NCI-H2196 treated with DMSO at 0.1 percent for 48 hours (cell line): ENCODE measurements around the gene TOR2A.
"Not testable (repeated sequence)": the region's sequence is repeated elsewhere in the genome, so short reads cannot be mapped to it uniquely, and the experiment has no call there.

Source experiments
- DNase-seq: peaks from one replicate; lab custom pipeline; 2025; ENCODE audit not compliant: unreplicated experiment; lab: John Stamatoyannopoulos, UW

Gene TOR2A

DNA sequence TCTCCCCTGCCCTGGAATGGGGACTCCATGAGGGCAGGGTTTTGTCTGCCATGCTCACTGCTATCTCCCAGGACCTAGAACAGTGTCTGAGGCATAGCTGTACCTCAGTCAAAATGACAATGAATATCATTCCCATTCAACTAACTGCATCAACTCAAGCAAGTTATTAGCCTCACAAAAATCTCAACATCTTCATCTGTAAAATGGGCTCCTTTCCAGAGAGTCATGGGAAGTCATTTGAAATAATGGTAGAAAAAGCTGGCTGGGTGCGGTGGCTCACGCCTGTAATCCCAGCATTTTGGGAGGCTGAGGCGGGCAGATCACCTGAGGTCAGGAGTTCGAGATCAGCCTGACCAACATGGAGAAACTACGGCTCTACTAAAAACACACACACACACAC, 34.0 kb upstream of the TOR2A start:
- DNase-seq, result no peak

DNA sequence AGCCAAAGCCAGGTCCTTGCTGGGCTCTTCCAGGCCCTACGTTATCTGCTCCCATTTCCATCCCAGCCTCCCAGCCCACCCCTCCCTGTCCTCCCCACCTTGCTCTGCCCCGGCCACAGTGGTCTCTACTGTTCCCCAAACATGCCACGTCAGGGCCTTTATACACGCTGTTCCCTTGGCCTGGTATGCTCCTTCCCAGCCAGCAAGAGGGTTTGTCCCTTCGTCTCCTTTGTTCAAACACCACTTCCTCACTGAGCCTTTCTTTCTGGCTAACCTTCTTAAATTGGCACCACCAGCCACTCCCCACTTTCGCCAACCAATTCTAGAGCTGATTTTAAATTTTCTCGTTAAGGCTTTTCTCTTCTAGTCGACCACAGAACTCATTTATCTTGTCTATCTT, 33.6 kb upstream of the TOR2A start:
- DNase-seq, result no peak

DNA sequence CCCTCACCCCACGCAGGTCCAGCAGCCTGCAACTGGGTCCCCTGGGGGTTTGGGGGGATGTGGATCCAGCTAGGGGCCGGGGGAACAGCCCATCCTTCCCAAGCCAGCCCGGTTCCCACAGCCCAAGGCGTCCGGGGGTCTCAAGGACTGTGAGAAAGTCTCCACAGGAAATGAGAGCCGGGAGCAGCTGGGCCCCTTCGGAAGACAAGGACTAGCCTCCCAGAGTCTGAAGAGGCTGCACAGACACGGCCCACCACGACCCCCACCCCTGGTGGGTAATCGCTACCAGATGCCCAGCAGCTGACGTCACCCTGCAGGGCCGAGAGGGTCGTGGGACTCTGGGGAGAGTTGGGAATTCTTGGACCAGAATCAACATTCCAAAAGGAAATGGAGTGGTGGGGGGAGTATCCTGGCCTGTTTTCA, 32.8 kb upstream of the TOR2A start:
- DNase-seq, result no peak

DNA sequence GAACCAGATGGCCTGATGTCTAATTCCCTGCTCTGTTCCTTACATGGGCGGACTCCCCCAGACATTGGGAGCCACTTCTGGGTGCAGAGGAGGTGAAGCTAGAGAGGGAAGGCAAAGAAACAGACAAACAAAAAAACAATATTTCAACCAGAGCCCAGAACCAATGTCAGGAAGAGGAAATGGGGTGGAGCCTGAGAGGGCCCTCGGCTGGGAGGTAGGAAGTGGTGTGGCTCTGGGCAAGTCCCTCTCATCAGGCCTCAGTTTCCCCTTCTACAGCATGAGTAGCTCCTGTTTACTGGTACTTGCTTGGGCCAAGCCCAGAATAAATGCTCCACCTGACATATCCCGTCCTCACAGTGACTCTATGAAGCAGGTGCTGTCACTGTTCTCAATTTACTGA, 32.3 kb upstream of the TOR2A start:
- no peak for DNase-seq

DNA sequence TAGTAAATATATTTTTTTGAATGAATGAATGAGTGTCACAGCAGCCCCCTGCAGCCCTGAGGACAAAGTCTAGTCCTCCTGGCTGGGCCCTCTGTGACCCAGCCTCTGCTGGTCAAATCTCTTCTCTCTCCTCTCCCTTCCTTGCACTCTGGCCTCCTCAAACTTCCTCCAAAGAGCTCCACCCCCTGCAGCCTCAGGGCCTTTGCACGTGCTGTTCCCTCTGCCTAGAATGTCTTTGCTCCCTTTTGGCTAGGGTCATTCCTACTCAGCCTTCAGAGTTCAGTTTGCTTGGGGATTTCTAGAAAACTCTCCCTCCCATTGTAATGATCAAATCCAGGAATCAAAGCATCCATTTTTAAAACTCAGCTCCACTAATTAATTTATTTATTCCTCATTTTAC, 30.3 kb upstream of the TOR2A start:
- no peak for DNase-seq

DNA sequence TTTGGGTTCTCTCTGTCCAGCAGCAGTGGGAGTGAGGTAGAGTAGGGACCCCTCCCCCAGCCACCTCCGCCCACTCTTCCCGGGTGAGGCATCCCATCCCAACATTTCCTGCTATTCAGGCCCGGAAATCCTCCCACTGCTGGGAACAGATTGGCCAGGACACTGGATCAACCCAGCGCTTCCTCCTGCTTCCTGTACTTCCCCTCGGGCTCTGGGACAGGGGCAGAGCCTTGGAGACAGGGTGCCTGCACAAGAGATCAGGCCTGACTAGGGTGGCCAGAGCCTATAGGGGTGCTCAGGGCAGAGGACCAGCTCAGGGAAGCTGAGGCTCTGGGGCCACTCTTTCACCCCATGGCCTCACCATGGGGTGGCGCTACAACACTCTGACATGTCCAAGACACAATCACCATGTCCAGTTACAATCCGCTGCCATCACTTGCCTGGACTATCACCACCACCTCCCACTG, 28.9 kb upstream of the TOR2A start:
- no peak for DNase-seq

DNA sequence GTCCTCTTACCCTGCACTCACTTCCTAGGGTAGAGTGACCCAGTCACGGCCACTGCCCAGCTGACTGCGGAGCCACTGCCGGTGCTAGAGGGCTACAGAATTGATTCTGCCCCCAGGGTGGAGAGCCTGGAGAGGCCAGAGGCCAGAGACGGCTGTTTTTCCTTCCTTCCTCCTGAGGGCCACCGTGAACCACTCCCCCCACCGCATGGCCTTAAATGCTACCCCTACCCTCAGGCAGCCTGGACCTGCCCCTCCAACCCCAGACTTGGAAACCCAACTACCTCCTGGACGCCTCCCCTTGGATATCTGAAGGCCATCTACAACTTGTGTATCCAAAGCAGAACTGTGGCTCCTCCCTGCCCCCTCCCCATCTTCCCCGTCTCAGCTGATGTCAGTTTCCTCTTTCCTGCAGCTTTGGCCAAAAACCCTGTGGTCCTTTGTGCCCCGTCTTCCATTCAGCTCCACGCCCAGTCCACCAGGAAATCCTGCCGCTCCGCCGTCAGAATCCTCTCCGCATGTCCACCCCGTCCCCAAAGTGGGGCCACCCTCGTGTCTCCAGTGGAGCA, 27.1 kb upstream of the TOR2A start:
- no peak for DNase-seq

DNA sequence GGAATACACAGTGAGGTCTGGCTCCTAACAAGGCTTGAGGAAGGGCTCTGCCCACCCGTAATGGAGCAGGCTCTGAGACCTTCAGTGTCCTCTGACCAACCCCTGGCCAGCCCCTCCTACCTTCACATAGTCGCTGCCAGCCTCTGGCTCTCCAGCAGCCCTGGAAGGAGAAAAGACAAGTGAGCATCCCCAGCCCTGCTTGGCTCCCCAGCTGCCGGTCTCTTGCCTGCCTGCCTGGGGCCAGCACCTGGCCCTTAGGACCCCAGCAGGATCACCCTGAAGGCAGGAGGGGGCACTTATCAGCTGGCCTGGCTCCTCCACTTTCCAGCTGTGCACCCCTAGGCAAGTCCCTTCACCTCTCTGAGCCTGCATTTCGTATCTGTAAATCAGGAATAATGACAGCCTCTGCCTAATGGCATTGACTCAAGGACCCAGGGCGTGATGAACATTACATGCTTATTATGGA, 26.4 kb upstream of the TOR2A start:
- DNase-seq, result no peak

DNA sequence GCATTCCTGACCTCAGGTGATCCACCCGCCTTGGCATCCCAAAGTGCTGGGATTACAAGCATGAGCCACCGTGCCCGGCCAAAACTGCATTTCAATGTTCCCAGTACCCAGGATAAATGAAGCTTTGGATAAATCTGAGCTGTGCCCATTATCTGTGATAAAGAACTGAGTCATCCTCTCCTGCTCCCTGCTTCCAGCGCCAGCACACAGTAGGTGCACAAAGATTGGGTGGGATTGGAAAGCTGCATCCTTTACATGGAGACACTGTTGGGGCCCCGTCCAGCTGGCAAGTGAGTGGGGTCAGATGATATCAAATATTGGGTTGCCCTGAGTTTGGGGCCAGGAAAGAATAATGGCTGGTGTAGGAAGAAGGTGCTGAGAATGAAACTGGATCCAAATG, 26.0 kb upstream of the TOR2A start:
- DNase-seq, result no peak

DNA sequence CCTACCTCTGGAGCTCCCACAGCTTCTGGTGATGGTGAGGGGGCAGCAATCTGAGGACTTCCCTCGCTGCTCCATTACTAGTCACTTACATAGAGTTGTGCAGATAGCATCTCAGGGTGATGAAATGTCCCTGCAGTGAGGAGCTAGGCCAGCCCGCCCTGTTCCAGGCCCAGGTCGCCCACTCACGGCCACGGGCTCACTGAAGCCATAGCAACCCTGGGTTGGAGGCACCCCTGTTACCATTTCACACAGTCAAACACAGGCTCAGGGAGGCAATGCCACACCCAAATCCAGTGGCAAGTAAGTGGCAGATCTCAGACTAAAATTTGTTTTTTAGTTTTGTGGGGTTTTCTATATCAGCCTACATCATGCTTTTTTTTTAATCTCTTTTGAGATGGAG, 23.7 kb upstream of the TOR2A start:
- no peak for DNase-seq

DNA sequence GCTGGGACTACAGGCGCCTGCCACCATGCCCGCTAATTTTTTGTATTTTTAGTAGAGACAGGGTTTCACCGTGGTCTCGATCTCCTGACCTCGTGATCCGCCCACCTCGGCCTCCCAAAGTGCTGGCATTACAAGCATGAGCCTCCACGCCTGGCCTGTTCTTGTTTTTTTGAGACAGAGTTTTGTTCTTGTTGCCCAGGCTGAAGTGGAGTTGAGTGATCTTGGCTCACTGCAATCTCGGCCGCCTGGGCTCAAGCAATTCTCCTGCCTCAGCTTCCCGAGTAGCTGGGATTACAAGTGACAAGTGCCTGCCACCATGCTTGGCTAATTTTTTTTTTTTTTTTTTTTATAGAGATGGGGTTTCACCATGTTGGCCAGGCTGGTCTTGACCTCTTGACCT, 21.7 kb upstream of the TOR2A start:
- DNase-seq, result not testable (repeated sequence)

DNA sequence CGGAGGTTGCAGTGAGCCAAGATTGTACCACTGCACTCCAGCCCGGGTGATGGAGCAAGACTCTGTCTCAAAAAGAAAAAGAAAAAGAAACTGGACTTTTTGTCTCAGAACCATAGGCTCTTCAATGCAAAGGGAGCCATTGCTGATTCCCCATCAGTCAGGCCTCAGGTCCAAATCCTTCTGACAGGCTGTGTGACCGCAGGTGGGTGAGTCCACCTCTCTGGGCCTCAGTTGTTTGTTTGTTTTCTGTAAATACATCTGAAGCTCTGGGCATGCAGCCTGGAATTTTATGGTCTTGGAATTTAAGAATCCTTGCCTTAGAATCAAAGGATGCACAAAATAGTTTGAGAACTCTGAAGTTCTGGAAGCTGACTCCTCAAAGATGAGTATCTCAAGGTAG, 21.1 kb upstream of the TOR2A start:
- DNase-seq, result no peak

DNA sequence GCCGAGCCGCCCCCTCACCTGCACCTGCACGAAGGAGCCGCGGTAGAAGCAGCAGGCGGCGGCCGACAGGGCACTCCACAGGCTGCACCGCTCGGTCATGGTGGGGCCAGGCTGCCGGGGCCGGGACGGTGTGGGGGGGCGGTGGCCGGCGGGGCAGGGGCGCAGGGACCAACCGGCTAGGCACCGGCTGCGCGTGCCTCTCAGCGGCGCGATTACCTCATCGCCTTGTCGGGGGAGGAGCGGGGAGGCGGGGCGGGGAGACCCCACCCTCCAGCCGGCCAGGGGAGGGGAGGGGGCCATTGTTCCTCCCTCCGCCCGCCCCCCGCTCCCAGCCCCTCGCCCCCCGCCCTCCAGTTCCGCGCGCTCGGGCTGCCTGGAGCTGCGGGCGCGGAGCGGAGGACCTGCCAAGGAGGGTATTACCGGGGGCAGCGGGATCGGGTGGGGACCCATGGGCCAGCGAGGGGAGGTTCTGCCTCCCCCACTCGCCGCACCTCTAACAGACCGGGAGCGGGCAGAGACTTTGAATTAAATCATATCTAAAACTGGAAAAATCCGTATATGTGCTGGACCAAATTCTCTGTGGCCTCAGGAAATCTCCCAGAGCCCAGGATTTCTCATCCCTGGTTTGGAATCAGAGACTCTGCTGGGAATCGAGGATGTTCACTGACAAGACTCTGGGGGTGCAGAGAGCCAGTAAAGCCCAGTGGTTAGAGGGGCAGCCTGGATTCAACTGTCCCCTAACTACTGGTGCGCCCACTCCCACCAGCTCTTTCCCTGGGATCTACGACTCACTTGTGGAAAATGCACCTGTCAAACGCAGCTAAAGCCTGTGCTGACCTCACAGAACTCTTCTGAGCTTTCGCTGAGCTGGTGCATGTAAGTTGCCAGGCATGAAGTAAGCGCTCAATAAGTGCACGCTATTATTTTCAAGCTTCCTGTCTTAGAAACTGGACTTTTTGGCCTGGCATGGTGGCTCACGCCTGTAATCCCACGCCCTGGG, 20.3 kb upstream of the TOR2A start:
- DNase-seq, result no peak

DNA sequence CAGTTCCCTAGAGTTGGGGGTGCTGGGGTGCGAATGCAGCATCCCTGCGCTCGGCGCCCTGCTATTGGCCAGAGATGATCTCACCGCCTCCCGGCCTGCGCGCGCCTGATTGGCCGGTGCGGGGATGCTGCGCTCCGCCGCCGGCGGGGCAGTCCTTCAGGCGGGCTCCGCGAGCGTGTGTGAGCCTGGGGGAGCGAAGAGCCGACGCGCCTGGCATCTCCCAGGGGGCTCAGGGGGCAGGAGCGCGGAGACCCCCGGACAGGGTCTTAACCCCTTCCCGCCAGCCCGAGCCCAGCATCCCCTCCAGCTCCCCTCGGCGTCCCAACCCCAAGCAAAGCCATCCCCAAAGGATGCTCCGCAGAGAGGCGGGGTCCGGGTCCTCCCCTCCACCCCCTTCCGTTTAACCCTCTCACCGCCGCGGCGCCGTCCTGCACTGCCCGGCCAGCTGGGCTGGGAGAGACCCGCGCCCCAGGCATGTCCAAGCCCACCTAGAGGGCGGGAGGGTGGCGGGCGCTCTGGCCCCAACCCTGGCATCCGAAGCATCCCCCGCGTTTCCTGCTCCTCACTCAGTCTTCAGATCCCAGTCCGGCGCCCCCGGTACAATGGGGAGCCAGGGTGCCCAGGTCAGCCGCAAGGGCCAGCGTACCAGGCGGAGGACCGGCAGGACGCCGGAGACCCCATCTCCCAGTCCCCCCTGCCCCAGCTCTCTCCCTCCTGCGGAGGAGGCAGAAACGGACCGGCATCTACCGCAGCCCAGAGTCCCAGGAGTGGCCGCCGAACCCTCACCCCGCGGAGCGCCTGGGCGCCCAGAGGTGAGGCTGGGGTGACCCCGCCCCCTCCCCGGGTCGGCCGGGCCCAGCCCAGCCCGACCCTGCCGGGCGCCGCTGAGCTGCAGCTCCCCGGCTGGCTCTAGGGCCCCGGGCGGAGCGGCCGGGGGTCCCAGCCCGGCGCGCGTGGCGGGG, 19.3 kb upstream of the TOR2A start:
- peak; percentile 20 for DNase-seq

DNA sequence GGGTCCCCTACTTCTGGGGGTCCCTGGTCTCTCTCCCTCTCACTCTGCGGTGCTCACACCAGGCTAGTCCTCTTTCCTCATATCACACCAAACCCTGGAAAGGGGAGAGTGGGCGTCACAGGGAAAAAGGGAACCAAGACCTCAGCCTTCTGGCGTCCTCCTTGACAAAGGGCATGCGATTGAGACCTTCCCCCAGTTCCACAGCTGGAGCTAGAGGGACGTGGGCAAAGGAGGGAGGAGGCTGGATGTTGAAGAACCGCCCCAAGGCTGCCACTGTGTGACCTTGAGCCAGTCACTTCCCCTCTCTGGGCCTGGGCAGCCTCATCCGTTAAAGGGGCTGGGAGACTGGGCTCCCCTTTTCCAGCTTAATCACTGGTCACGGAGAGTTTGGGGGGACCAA, 18.5 kb upstream of the TOR2A start:
- DNase-seq, result no peak

DNA sequence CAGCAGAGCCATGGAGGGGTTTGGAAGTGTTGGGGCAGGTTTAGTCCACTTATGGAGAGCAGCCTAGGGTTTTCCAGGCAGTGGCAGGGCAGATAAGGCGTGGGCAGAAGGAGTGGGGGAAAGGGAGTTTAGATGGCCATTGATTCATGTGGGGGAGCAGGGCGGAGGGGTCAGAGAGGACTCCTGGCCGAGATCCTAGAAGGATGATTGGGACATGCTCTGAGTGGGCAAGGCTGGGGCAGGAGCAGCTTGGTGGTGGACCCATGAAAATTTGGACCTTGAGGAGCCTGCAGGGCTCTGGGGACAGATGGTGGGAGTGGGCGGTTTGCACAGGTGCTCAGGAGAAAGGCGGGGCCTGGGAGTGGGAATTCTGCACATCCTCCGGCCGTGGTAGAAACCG, 18.1 kb upstream of the TOR2A start:
- no peak for DNase-seq

DNA sequence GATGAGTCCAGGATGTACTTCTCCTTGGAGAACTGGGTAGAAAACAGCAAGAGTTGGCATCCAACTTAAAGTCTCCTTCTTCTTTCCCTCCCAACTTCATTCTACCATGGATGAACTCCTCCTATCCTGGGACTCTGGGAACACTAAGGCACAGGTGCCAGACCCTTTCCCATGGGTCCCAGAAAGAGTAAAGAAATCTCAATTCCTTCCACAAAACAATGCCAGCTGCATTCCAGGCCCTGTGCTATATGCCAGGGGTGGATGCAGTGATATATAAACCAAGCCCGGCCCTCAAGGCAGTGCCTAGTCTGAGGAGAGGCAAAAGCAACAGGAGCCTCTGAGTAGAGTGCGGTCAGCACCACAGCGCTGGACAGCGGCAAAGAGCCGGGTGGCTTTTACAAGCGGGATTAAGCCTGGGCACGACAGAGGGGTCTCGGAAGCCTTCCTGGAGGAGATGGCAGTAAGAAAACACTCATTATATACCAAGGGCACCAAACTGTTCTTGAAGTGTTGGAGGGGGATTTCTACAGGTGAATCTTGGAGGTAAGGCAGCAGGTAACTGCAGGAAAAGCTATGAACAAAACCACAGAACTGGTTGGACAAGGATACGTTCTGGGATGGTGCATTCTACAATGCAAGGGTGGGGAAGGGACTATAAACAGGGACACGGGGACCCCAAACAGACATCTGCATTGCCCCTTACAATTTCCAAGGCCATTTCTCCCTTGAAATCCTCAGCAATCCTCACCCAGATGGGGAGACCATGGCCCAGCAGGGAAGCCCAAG, 16.4 kb upstream of the TOR2A start:
- no peak for DNase-seq

DNA sequence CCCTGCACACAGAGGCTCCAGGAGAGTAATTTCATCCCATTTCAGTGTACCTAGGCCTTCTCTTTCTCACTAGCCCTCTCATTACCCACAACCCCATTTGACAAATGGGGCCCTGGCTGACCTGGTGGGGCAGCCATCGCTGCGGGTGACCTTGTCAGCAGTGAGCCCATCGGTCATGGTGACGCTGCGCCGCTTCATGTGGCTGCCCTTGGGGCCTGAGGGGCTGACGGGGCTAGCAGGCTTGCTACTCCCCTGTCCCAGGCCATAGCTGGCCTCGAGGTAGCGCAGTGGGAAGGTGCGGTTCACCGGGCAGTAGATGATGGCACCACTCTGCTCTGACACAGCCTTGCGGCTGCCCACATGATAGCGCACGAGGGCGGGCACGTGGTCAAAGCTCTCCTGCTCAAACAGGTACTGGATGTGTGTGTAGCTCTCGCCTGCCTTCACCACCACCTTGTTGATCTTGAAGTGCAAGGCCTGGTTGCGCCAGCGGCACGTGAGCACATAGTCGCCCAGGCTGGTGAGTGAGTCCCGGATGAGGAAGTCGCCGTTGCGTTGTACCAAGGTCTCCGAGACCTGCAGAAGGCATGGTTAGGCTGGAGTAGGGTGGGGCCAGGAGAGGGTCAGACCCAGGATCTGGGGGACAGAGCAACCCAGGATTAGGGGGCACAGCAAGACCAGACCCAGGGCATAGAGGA, 14.1 kb upstream of the TOR2A start:
- no peak for DNase-seq

DNA sequence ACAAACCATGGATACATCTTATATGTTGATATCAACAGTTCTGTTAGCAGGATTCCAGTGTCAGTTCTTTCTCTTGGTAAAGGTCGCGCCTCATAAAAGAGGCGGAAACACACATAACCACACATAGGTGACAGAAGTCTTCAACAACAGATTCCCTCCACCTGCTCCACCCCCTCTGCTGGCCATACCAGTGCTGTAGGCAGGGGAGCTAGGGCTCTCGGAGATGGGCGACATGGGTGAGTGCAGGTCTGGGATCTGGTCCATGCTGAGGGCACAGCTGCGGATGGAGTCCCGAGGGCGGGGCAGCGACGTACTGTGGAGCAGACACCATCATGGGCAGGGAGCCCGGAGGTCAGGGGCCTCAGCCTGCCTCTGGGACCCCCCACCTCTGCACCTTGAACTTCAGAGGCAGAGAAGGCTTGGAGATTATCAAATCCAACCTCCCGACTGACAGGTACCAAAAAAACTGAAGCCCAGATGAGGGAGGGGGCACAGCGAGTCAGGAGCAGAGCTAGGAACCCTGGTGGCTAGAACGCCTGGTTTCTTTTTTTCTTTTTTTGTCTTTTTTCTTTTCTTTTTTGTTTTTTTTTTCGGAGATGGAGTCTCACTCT, 12.0 kb upstream of the TOR2A start:
- DNase-seq, result no peak
